ENCODE data around the gene EFHC1.
"Not testable (repeated sequence)": the region's sequence is repeated elsewhere in the genome, so short reads cannot be mapped to it uniquely, and the experiment has no call there.

EFHC1 gene

DNA sequence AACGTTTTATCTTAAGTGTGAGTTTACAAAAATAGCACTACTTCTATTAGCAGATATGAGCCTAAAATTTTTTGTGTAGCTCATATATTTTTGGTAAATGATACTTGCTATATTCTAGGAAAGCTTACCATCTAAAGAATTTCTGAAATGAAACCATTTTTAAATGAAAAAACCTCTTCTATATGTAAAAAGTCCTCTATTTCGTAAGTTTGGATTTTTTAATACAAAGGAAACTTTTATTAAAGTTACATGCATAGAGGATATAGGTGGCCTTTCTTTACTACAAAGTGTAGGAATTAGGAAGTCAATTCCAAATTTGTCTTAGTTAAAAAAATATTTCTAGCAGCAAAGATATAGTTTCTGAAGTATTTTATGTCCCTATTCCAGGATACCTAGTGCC, 18.8 kb downstream of the EFHC1 start:
- H3K27ac ChIP-seq, result no peak overlapping the region
- no peak overlapping the region for H3K4me3 ChIP-seq (ENCODE audit: low read depth in 1 of 2, low read length in 1 of 2)
- H3K36me3 ChIP-seq, result no peaks in the 10 kb centered on the region
- no peaks in the 10 kb centered on the region for H3K27me3 ChIP-seq
- H3K4me1 ChIP-seq (ENCODE audit: control insufficient read depth in 1 of 2, insufficient read depth in 1 of 2, low read depth in 1 of 2, low read length in 1 of 2), result no peaks in the 10 kb centered on the region
- H3K9me3 ChIP-seq, result no peaks in the 10 kb centered on the region
- TF ChIP-seq, protein P1, sequence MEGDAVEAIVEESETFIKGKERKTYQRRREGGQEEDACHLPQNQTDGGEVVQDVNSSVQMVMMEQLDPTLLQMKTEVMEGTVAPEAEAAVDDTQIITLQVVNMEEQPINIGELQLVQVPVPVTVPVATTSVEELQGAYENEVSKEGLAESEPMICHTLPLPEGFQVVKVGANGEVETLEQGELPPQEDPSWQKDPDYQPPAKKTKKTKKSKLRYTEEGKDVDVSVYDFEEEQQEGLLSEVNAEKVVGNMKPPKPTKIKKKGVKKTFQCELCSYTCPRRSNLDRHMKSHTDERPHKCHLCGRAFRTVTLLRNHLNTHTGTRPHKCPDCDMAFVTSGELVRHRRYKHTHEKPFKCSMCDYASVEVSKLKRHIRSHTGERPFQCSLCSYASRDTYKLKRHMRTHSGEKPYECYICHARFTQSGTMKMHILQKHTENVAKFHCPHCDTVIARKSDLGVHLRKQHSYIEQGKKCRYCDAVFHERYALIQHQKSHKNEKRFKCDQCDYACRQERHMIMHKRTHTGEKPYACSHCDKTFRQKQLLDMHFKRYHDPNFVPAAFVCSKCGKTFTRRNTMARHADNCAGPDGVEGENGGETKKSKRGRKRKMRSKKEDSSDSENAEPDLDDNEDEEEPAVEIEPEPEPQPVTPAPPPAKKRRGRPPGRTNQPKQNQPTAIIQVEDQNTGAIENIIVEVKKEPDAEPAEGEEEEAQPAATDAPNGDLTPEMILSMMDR (IDR thresholded peaks at IDR 0.05), result no peak

DNA sequence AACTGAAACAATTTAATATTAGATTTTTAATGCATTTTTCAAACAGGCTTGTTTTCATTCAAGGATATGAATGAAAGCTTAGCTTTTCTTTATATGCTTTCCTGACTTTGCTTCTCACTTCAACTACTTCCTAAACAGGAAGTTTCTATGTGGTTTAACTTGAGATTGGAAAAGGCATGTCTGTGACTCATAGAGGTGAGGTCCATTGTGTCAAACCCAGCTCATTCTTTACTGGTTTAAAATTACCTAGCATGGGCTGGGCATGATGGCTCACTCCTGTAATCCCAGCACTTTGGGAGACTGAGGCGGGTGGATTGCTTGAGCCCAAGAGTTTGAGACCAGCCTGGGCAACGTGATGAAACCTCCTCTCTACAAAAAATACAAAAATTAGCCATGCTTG, 34.4 kb downstream of the EFHC1 start:
- TF ChIP-seq, protein P1 (IDR thresholded peaks at IDR 0.05), result no peak
- no peaks in the 10 kb centered on the region for H3K27me3 ChIP-seq
- no peaks in the 10 kb centered on the region for H3K36me3 ChIP-seq
- H3K9me3 ChIP-seq, result peaks cover 4% of the 10 kb centered on the region
- no peaks in the 10 kb centered on the region for H3K4me1 ChIP-seq (ENCODE audit: control insufficient read depth in 1 of 2, insufficient read depth in 1 of 2, low read depth in 1 of 2, low read length in 1 of 2)
- no peak overlapping the region for H3K4me3 ChIP-seq (ENCODE audit: low read depth in 1 of 2, low read length in 1 of 2)
- H3K27ac ChIP-seq, result no peak overlapping the region

DNA sequence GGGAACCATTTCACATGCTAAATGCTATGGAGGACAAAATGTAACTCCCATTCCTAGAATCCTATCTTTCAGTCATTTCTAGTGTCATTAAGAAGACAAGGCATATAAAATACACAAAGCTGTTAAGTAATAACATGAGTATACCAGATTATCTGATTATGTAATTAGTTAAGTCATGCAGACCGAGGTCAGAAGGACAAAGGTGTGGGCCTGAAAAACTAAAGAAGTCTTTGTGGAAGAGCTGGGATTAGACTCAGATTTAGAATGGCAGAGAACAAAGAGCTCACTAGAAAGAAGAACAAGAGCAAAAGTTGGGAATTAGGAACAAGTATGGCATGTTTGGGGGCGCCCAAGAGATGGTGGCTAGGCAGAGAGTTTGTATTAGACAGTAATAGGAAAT, 37.0 kb downstream of the EFHC1 start:
- TF ChIP-seq, protein P1 (IDR thresholded peaks at IDR 0.05), result no peak
- no peaks in the 10 kb centered on the region for H3K9me3 ChIP-seq
- H3K27ac ChIP-seq, result no peak overlapping the region
- H3K27me3 ChIP-seq, result no peaks in the 10 kb centered on the region
- H3K4me1 ChIP-seq (ENCODE audit: control insufficient read depth in 1 of 2, insufficient read depth in 1 of 2, low read depth in 1 of 2, low read length in 1 of 2), result no peaks in the 10 kb centered on the region
- H3K4me3 ChIP-seq (ENCODE audit: low read depth in 1 of 2, low read length in 1 of 2), result no peak overlapping the region
- H3K36me3 ChIP-seq, result no peaks in the 10 kb centered on the region

DNA sequence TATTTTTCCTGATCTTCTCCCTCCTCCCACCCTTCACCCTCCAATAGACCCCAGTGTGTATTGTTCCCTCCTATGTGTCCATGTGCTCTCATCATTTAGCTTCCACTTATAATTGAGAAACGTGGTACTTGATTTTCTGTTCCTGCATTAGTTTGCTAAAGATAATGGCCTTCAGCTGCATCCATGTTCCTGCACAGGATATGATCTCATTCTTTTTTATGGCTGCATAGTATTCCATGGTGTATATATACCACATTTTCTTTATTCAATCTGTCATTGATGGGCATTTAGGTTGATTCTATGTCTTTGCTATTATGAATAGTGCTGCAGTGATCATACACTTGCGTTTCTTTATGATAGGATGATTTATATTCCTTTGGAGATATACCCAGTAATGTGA, 41.1 kb downstream of the EFHC1 start:
- H3K4me1 ChIP-seq (ENCODE audit: control insufficient read depth in 1 of 2, insufficient read depth in 1 of 2, low read depth in 1 of 2, low read length in 1 of 2); H3K4me3 ChIP-seq (ENCODE audit: low read depth in 1 of 2, low read length in 1 of 2); H3K27me3 ChIP-seq; H3K36me3 ChIP-seq; H3K9me3 ChIP-seq; H3K27ac ChIP-seq: not testable (repeated sequence)

DNA sequence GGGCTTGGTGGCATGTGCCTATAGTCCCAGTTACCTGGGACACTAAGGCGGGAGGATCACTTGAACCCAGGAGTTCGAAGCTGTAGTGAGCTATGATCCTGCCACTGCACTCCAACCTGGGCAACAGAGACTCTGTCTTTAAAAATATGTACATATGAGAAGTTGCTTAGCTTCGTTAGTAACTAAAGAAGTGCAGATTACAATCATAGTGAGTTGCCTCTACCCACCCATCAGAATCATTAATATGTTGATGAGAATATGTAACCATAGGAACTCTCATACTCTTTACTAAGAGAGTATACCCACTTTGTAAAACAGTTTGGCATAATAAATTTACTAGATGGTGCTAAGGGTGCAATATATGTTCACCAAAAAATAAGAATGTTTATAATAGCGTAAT, 54.0 kb downstream of the EFHC1 start:
- H3K27me3 ChIP-seq, result no peaks in the 10 kb centered on the region
- TF ChIP-seq, protein P1 (IDR thresholded peaks at IDR 0.05), result no peak
- H3K27ac ChIP-seq, result no peak overlapping the region
- no peaks in the 10 kb centered on the region for H3K9me3 ChIP-seq
- H3K4me1 ChIP-seq (ENCODE audit: control insufficient read depth in 1 of 2, insufficient read depth in 1 of 2, low read depth in 1 of 2, low read length in 1 of 2), result no peaks in the 10 kb centered on the region
- no peak overlapping the region for H3K4me3 ChIP-seq (ENCODE audit: low read depth in 1 of 2, low read length in 1 of 2)
- H3K36me3 ChIP-seq, result no peaks in the 10 kb centered on the region

DNA sequence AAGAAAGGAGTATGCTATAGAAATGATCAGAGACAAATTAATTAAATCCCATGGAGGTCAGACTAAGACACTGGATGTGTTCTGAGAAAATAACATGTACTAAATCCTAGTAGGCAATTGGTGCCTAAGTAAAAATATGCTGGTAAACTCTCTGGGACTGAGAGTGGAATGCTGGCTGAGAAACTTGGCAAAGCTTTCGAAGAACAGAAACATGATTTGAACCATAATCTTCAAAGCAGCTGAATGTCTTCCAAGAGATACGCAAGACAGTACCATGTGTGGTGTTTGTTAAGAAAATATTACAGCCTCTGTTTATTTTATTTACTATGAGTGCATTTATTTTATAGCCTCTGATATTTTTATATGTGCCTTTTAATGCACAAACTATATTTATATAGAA, 55.2 kb downstream of the EFHC1 start:
- Histone ChIP-seq H3K27ac (no peak overlapping the region), H3K27me3 (no peaks in the 10 kb centered on the region), H3K4me1 (ENCODE audit: control insufficient read depth in 1 of 2, insufficient read depth in 1 of 2, low read depth in 1 of 2, low read length in 1 of 2) (no peaks in the 10 kb centered on the region), H3K4me3 (ENCODE audit: low read depth in 1 of 2, low read length in 1 of 2) (no peak overlapping the region), H3K36me3 (no peaks in the 10 kb centered on the region), H3K9me3 (no peaks in the 10 kb centered on the region)
- TF ChIP-seq, protein P1 (IDR thresholded peaks at IDR 0.05), result no peak
